Stimulated activated CD8-positive, alpha-beta memory T cell treated with anti-CD3 and anti-CD28 coated beads, Interleukin-15, amount 100 ng/mL, for 48 hours (primary cell): ENCODE data around the gene RTF2.
"Not testable (repeated sequence)": the region's sequence is repeated elsewhere in the genome, so short reads cannot be mapped to it uniquely, and the experiment has no call there.

Experiments
- DNase-seq, 2 donors: peaks; one replicate each; pipeline ENCODE4 v3.0.0-alpha.2; 2020; ENCODE audit warnings: low read depth in 2 of 2

RTF2 gene

GRCh38 chr20:56542489-56543030 lies 74.1 kb downstream of the RTF2 start:
- no peak for DNase-seq

DNA sequence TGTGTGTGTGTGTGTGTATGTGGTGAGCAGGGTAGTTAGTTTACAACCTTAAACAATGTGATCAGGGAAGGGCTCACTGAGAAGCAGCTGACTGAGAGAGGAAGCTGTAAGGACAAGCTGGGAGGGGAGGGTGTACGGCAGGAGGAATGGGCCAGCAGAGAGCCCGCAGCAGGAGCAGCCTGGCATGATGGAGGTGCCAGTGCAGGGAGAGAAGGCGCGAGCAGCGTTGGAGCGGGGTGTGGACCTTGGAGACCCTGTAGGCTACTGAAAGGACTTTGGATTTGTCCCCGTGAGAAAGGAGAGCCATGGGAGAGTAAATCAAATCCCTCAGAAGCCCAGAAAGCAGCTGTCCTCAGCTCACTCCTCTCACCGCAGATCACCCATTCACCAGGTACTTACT lies 83.1 kb downstream of the RTF2 start:
- DNase-seq: no peak

GRCh38 chr20:56552911-56553629 lies 84.6 kb downstream of the RTF2 start:
- no peak for DNase-seq

DNA sequence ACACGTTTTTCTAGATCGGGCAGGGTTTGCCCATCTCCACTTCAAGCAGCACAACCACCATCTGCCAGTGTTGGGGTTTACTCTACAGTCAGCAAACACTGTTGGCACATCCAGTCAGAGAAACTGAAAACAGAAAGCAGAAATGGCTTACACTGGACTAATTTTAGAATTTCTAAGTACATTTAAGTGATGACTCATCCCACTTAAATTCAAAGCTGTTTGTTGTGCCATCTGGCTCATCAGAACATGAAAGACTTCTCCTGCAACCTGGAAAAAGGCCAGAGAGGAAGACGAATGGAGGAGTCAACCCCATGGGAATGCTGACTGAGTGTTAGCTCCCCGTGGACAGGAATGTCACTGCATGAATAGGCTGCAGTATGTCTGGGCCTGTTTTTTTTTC lies 86.4 kb downstream of the RTF2 start:
- DNase-seq: no peak

- no peak for DNase-seq
Observed at GRCh38 chr20:56558968-56559367, 90.5 kb downstream of the RTF2 start.

GRCh38 chr20:56564526-56564925 lies 96.1 kb downstream of the RTF2 start:
- not testable (repeated sequence) for DNase-seq

DNA sequence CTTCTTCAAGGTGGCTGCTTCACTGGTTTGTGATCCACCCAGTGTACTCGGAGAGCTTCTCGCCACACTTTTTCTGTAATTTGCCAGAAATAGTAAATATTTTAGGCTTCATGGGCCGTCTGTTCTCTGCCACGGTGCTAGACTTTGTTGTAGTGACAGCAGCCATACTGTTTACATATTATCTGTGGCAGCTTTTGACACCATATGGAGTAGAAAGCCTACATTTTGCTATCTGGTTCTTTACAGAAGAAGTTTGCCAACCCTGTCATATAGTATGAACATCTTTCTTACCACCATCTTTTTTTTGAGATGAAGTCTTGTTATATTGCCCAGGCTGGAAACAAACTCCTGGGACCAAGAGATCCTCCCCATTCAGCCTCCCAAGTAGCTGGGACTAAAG lies 97.1 kb downstream of the RTF2 start:
- no peak for DNase-seq

GRCh38 chr20:56566621-56567020 lies 98.2 kb downstream of the RTF2 start:
- no peak for DNase-seq
